ENCODE measurements around the gene OR5B3. TPM values are rescaled to one million over a fixed set of nuclear protein-coding genes. Genes with fewer than 3 reads are reported as not detected.

OR5B3 gene
- total and polyA plus RNA-seq, 2 donors (not counting 1 experiment from before 2014, with no cell fraction given): not detected

GRCh38 chr11:58390551-58391063 is 16.1 kb downstream of the OR5B3 start:
- Histone ChIP-seq H3K9me3 (ENCODE audit: control insufficient read depth, insufficient read depth, low read depth, low read length) (peaks cover 2% of the 10 kb centered on the region), H3K4me1 (ENCODE audit: control insufficient read depth, extremely low read depth, insufficient read depth, low read length) (peaks cover 18% of the 10 kb centered on the region), H4K20me1 (ENCODE audit: control insufficient read depth, extremely low read depth, insufficient read depth, low read length) (no peaks in the 10 kb centered on the region), H3K27me3 (ENCODE audit: control insufficient read depth, insufficient read depth, low read length) (no peaks in the 10 kb centered on the region), H3K9ac (ENCODE audit: insufficient read depth, low read length) (no peak overlapping the region), H3K4me2 (ENCODE audit: extremely low read depth, insufficient read depth, low read length) (no peak overlapping the region), H3K4me3 (replicated peaks in 1 of 4; ENCODE audit: control extremely low read depth in 1 of 4, insufficient read depth in 1 of 4, low read depth in 3 of 4, low read length in 4 of 4) (no peak overlapping the region), H3K79me2 (ENCODE audit: control insufficient read depth, insufficient read depth, low read length) (no peaks in the 10 kb centered on the region), H3K36me3 (ENCODE audit: control insufficient read depth, insufficient read depth, low read length) (no peaks in the 10 kb centered on the region), H2AFZ (ENCODE audit: low read length) (no peak overlapping the region), H3K27ac (ENCODE audit: insufficient read depth, low read length) (no peak overlapping the region)
- DNase-seq (ENCODE audit: low read depth in 2 of 2): no peak
- TF ChIP-seq, protein P1, sequence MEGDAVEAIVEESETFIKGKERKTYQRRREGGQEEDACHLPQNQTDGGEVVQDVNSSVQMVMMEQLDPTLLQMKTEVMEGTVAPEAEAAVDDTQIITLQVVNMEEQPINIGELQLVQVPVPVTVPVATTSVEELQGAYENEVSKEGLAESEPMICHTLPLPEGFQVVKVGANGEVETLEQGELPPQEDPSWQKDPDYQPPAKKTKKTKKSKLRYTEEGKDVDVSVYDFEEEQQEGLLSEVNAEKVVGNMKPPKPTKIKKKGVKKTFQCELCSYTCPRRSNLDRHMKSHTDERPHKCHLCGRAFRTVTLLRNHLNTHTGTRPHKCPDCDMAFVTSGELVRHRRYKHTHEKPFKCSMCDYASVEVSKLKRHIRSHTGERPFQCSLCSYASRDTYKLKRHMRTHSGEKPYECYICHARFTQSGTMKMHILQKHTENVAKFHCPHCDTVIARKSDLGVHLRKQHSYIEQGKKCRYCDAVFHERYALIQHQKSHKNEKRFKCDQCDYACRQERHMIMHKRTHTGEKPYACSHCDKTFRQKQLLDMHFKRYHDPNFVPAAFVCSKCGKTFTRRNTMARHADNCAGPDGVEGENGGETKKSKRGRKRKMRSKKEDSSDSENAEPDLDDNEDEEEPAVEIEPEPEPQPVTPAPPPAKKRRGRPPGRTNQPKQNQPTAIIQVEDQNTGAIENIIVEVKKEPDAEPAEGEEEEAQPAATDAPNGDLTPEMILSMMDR (conservative IDR thresholded peaks at IDR 0.05 in 1 of 2, IDR thresholded peaks at IDR 0.05 in 1 of 2; ENCODE audit: low read depth in 1 of 2, low read length in 2 of 2): no peak
- TF ChIP-seq EZH2 (IDR thresholded peaks at IDR 0.05; ENCODE audit: low read length, missing control alignments): no peak

DNA sequence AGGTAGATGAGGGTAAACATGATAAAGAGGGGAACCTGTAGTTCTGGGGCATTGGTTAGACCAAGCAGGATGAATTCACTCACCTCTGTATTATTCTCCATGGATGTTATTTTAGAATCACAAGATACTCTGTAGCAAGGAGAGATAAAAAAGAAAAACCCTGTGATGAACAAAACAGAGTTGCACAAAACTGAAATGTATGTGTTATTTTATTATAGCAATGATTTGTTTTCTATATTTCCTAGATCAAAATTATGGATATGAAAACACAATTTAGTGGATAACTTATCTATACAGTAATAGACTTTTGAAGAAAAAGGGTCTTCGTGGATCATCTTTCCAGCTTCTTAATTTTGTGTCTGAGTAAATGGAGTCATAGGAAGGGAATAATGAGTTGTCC is 47.7 kb downstream of the OR5B3 start, which contains the start of gene OR5B17:
TSS of gene OR5B17 (minus strand) at position 101 of the 400 bp plus-strand sequence. CDS start at position 101, 0 bp downstream.
- no peak within 1 kb of the TSS for H3K27ac ChIP-seq (ENCODE audit: insufficient read depth, low read length)
- no peak within 1 kb of the TSS for H3K4me2 ChIP-seq (ENCODE audit: extremely low read depth, insufficient read depth, low read length)
- DNase-seq (ENCODE audit: low read depth in 2 of 2): no peak
- H2AFZ ChIP-seq (ENCODE audit: low read length): no peak within 1 kb of the TSS
- H3K9me3 ChIP-seq (ENCODE audit: control insufficient read depth, insufficient read depth, low read depth, low read length): no peaks in the 10 kb centered on the region
- no peaks in the 10 kb centered on the region for H4K20me1 ChIP-seq (ENCODE audit: control insufficient read depth, extremely low read depth, insufficient read depth, low read length)
- TF ChIP-seq, protein P1 (conservative IDR thresholded peaks at IDR 0.05 in 1 of 2, IDR thresholded peaks at IDR 0.05 in 1 of 2; ENCODE audit: low read depth in 1 of 2, low read length in 2 of 2): no peak
- no peak for TF ChIP-seq EZH2 (IDR thresholded peaks at IDR 0.05; ENCODE audit: low read length, missing control alignments)
- H3K27me3 ChIP-seq (ENCODE audit: control insufficient read depth, insufficient read depth, low read length): no peaks in the 10 kb centered on the region
- no peak within 1 kb of the TSS for H3K9ac ChIP-seq (ENCODE audit: insufficient read depth, low read length)
- no peaks in the 10 kb centered on the region for H3K79me2 ChIP-seq (ENCODE audit: control insufficient read depth, insufficient read depth, low read length)
- no peaks in the 10 kb centered on the region for H3K36me3 ChIP-seq (ENCODE audit: control insufficient read depth, insufficient read depth, low read length)
- no peak within 1 kb of the TSS for H3K4me3 ChIP-seq (replicated peaks in 1 of 4; ENCODE audit: control extremely low read depth in 1 of 4, insufficient read depth in 1 of 4, low read depth in 3 of 4, low read length in 4 of 4)
- H3K4me1 ChIP-seq (ENCODE audit: control insufficient read depth, extremely low read depth, insufficient read depth, low read length): no peaks in the 10 kb centered on the region

DNA sequence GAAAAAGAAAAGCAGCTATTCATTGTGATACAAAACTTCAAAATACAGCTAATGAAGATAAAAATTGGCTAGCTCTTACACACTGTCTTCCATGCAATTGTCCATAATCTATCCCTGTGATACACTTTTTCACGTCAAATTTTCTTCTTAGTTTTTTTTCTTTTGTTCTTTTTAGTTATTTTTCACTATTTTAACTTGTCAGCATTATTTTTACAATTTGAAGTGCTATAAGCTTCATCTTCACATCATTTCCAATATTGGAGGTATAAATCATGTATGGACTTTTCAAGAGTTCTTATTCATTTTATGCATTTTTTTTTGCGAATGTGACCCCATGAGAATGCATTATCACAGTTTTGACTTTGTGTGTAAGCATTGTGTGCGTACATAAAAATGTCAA is 51.9 kb downstream of the OR5B3 start:
- no peak for TF ChIP-seq EZH2 (IDR thresholded peaks at IDR 0.05; ENCODE audit: low read length, missing control alignments)
- Histone ChIP-seq H3K4me3 (replicated peaks in 1 of 4; ENCODE audit: control extremely low read depth in 1 of 4, insufficient read depth in 1 of 4, low read depth in 3 of 4, low read length in 4 of 4) (no peak overlapping the region), H3K4me1 (ENCODE audit: control insufficient read depth, extremely low read depth, insufficient read depth, low read length) (no peaks in the 10 kb centered on the region), H2AFZ (ENCODE audit: low read length) (no peak overlapping the region), H3K36me3 (ENCODE audit: control insufficient read depth, insufficient read depth, low read length) (no peaks in the 10 kb centered on the region), H4K20me1 (ENCODE audit: control insufficient read depth, extremely low read depth, insufficient read depth, low read length) (no peaks in the 10 kb centered on the region), H3K27ac (ENCODE audit: insufficient read depth, low read length) (no peak overlapping the region), H3K9ac (ENCODE audit: insufficient read depth, low read length) (no peak overlapping the region), H3K4me2 (ENCODE audit: extremely low read depth, insufficient read depth, low read length) (no peak overlapping the region), H3K79me2 (ENCODE audit: control insufficient read depth, insufficient read depth, low read length) (no peaks in the 10 kb centered on the region), H3K27me3 (ENCODE audit: control insufficient read depth, insufficient read depth, low read length) (no peaks in the 10 kb centered on the region), H3K9me3 (ENCODE audit: control insufficient read depth, insufficient read depth, low read depth, low read length) (no peaks in the 10 kb centered on the region)
- no peak for DNase-seq (ENCODE audit: low read depth in 2 of 2)

Other genes starting within 250 kb of the OR5B3 start
- not detected in 2 replicates for gene OR9Q2, start 217.8 kb downstream of the OR5B3 start, total RNA-seq
- gene OR9Q2, start 217.8 kb downstream of the OR5B3 start, polyA plus RNA-seq: not detected in 2 replicates
- gene OR1S2, start 202.7 kb downstream of the OR5B3 start, total RNA-seq: not detected in 2 replicates
- gene OR1S2, start 202.7 kb downstream of the OR5B3 start, polyA plus RNA-seq: not detected in 2 replicates
- gene OR1S1, start 194.2 kb downstream of the OR5B3 start, total RNA-seq: not detected in 2 replicates
- not detected in 2 replicates for gene OR1S1, start 194.2 kb downstream of the OR5B3 start, polyA plus RNA-seq
- not detected in 2 replicates for gene OR10Q1, start 178.0 kb downstream of the OR5B3 start, total RNA-seq
- 0.24 TPM in 1 of 2 replicates, not detected in the other for gene OR10Q1, start 178.0 kb downstream of the OR5B3 start, polyA plus RNA-seq
- gene OR10W1, start 138.6 kb downstream of the OR5B3 start, total RNA-seq: not detected in 2 replicates
- gene OR10W1, start 138.6 kb downstream of the OR5B3 start, polyA plus RNA-seq: not detected in 2 replicates
- not detected in 2 replicates for gene OR5B17, start 47.8 kb downstream of the OR5B3 start, total RNA-seq
- gene OR5B17, start 47.8 kb downstream of the OR5B3 start, polyA plus RNA-seq: not detected in 2 replicates
- gene OR5B2, start 21.2 kb upstream of the OR5B3 start, total RNA-seq: not detected in 2 replicates
- not detected in 2 replicates for gene OR5B2, start 21.2 kb upstream of the OR5B3 start, polyA plus RNA-seq
- not detected in 2 replicates for gene OR5B12, start 35.4 kb upstream of the OR5B3 start, total RNA-seq
- gene OR5B12, start 35.4 kb upstream of the OR5B3 start, polyA plus RNA-seq: 0.02 and 0.11 TPM in 2 replicates
- not detected in 2 replicates for gene OR5B21, start 101.2 kb upstream of the OR5B3 start, total RNA-seq
- not detected in 2 replicates for gene OR5B21, start 101.2 kb upstream of the OR5B3 start, polyA plus RNA-seq
- 2.8 and 8.6 TPM in 2 replicates for gene LPXN, start 169.0 kb upstream of the OR5B3 start, total RNA-seq
- gene LPXN, start 169.0 kb upstream of the OR5B3 start, polyA plus RNA-seq: 9.2 and 40.2 TPM in 2 replicates
- gene ZFP91, start 172.2 kb upstream of the OR5B3 start, total RNA-seq: 36.7 and 50.2 TPM in 2 replicates
- gene ZFP91, start 172.2 kb upstream of the OR5B3 start, polyA plus RNA-seq: 56.9 and 64.2 TPM in 2 replicates
- gene CNTF, start 215.8 kb upstream of the OR5B3 start, total RNA-seq: 0.77 and 1.2 TPM in 2 replicates
- 0.73 and 0.95 TPM in 2 replicates for gene CNTF, start 215.8 kb upstream of the OR5B3 start, polyA plus RNA-seq

Measured in fibroblast of lung (primary cell).